Ovary (tissue), 9 donors: ENCODE measurements around the gene ADAMTS13. TPM values are rescaled to one million over a fixed set of nuclear protein-coding genes. Genes with fewer than 3 reads are reported as not detected.

ENCODE experiments used
- DNase-seq, 5 donors: peaks; one replicate each; pipeline ENCODE4 v3.0.0-alpha.2; 2019 to 2020
- H3K27ac ChIP-seq, 2 donors: fragments of 200-600 bp; one replicate each; pipeline versions ENCODE4 v1.5.1 to v1.8.0; 2019 to 2022
- H3K27me3 ChIP-seq: fragments of 200-600 bp; one replicate; pipeline ENCODE4 v1.8.0; 2022
- H3K36me3 ChIP-seq: fragments of 200-600 bp; sonication (generic); one replicate; pipeline ENCODE4 v1.5.1; 2019
- H3K4me1 ChIP-seq: one replicate; pipeline ENCODE4 v1.8.1; 2013; ENCODE audit warnings: mild to moderate bottlenecking, moderate library complexity; ENCODE audit not compliant: insufficient read depth
- H3K4me3 ChIP-seq: fragments of 200-600 bp; sonication (generic); one replicate; pipeline ENCODE4 v1.5.1; 2017
- H3K9me3 ChIP-seq, 2 donors: fragments of 200-600 bp in 1 of 2; sonication (generic) in 1 of 2; one replicate each; pipeline versions ENCODE4 v1.5.1 to v1.8.1; 2013 to 2019; ENCODE audit warnings: mild to moderate bottlenecking in 1 of 2, moderate library complexity in 1 of 2
- CTCF ChIP-seq, 3 donors: fragments of 450-650 bp in 2 of 3; fragments of 200-600 bp in 1 of 3; IDR thresholded peaks; one replicate each; pipeline versions ENCODE4 v1.5.1 to v1.8.0; 2016 to 2022; ENCODE audit warnings: antibody characterized with exemption in 3 of 3, mild to moderate bottlenecking in 1 of 3
- EP300 ChIP-seq: sonication (generic); formaldehyde crosslinking; IDR thresholded peaks from one replicate; pipeline ENCODE4 v1.6.1; 2017; ENCODE audit warnings: antibody characterized with exemption
- POLR2A ChIP-seq: fragments of 450-650 bp; IDR thresholded peaks from one replicate; pipeline ENCODE4 v1.6.1; 2017; ENCODE audit warnings: antibody characterized with exemption, mild to moderate bottlenecking, moderate library complexity
- WGBS, 3 donors: extraction: QIAGEN DNeasy Blood & Tissue Kit in 1 of 3; methylation state at CpG; one replicate each; pipeline versions ENCODE4 v1.1.5 to v1.1.7; 2013 to 2017; 5-methylcytosine and 5-hydroxymethylcytosine counted together
- intact Hi-C, 4 donors: fragments of 100-400 bp; cut with DNase I; formaldehyde crosslinking; loops; one replicate each; pipeline versions ENCODE4 v1.11.0 to v1.15.1; 2022 to 2023
- polyA plus RNA-seq, 2 donors: library from polyadenylated mRNA; stranded (reverse); fragments of 200-250 nt in 1 of 2; fragments of 350-450 nt in 1 of 2; fragmentation: Illumina TruSeq in 1 of 2; extraction: RNeasy Lipid Tissue Mini Kit (QIAGEN cat#74804) in 1 of 2; gene quantifications; one replicate each; pipeline ENCODE4 v1.2.3, GENCODE V29; 2013 to 2014
- total RNA-seq, 7 donors: library from RNA; depleted of rRNA in 2 of 7; stranded (reverse); fragments of >200 nt in 2 of 7; fragmentation: NEBNext Ultra II Directional in 3 of 7; extraction: Animal tissue kit (Norgen Biotek cat#: 25700) in 3 of 7; gene quantifications; one replicate each; pipeline versions ENCODE4 v1.1.0 to v1.2.4, GENCODE V29; 2016 to 2023
- donor health status: DM: no; HTN: no; CAD: no; lungs with moderate emphysema.
- donor health status: DM: no; HTN: no; CAD: no.
- donor health status: Bipolar disorder and iron deficiency.
- donor health status: DM: yes; HTN: yes; CAD: no.
- donor health status: DM: no; HTN: no; CAD: no.
- donor health status: DM: yes; HTN: yes; CAD: no.

ADAMTS13 gene
- total and polyA plus RNA-seq, 9 donors = 0.45 to 4.2 (median 3.6) TPM

GRCh38 chr9:133454943-133455673, 32.9 kb downstream of the ADAMTS13 start:
- no peaks in the 10 kb centered on the region for H3K27me3 ChIP-seq
- no peak for DNase-seq
- TF ChIP-seq CTCF (IDR thresholded peaks at IDR 0.05) (no peak), POLR2A (no peak), EP300 (no peak)
- H3K4me1 ChIP-seq = no peaks in the 10 kb centered on the region
- intact Hi-C loops = no loop called here
- no peak overlapping the region for H3K27ac ChIP-seq
- no peaks in the 10 kb centered on the region for H3K9me3 ChIP-seq
- H3K4me3 ChIP-seq = no peak overlapping the region
- WGBS, 3 donors = 87 to 93% (median 92%) methylated on average over 12 to 20 of the region's 20 CpGs
- H3K36me3 ChIP-seq = no peaks in the 10 kb centered on the region

GRCh38 chr9:133455936-133456335, 33.8 kb downstream of the ADAMTS13 start:
- intact Hi-C loops = no loop called here
- H3K4me1 ChIP-seq = peaks cover 3% of the 10 kb centered on the region
- no peaks in the 10 kb centered on the region for H3K27me3 ChIP-seq
- WGBS, 3 donors = 91 to 96% (median 92%) methylated on average over 11 of the region's 11 CpGs
- no peak overlapping the region for H3K4me3 ChIP-seq
- TF ChIP-seq CTCF (IDR thresholded peaks at IDR 0.05) (no peak), POLR2A (no peak), EP300 (no peak)
- no peak overlapping the region for H3K27ac ChIP-seq
- H3K36me3 ChIP-seq = no peaks in the 10 kb centered on the region
- H3K9me3 ChIP-seq = no peaks in the 10 kb centered on the region
- DNase-seq = no peak

GRCh38 chr9:133456409-133456808, 34.2 kb downstream of the ADAMTS13 start:
- 91 to 92% (median 92%) methylated on average over 9 of the region's 9 CpGs for WGBS, 3 donors
- Histone ChIP-seq H3K36me3 (no peaks in the 10 kb centered on the region), H3K27me3 (no peaks in the 10 kb centered on the region), H3K4me1 (peaks cover 3% of the 10 kb centered on the region), H3K9me3 (no peaks in the 10 kb centered on the region), H3K27ac (no peak overlapping the region), H3K4me3 (no peak overlapping the region)
- intact Hi-C loops = no loop called here
- no peak for DNase-seq
- no peak for TF ChIP-seq POLR2A
- no peak for TF ChIP-seq EP300
- no peak for TF ChIP-seq CTCF (IDR thresholded peaks at IDR 0.05)

- no peaks in the 10 kb centered on the region for H3K9me3 ChIP-seq
- TF ChIP-seq CTCF (IDR thresholded peaks at IDR 0.05) (no peak), POLR2A (no peak), EP300 (no peak)
- intact Hi-C loops = no loop called here
- WGBS, 3 donors = 89 to 92% (median 91%) methylated on average over 13 of the region's 13 CpGs
- no peaks in the 10 kb centered on the region for H3K27me3 ChIP-seq
- DNase-seq = no peak
- H3K36me3 ChIP-seq = no peaks in the 10 kb centered on the region
- no peak overlapping the region for H3K27ac ChIP-seq
- no peak overlapping the region for H3K4me3 ChIP-seq
- H3K4me1 ChIP-seq = peaks cover 3% of the 10 kb centered on the region
Observed at GRCh38 chr9:133457233-133457632, 35.1 kb downstream of the ADAMTS13 start.
